DMS79 treated with DMSO at 0.1 percent for 48 hours (cell line): ENCODE data around the gene BICD1.
A peak's percentile ranks its signal among the peaks of the same experiment; 100 is the strongest.

Experiments used
- DNase-seq: peaks from one replicate; lab custom pipeline; 2025; lab: John Stamatoyannopoulos, UW

Gene BICD1

DNA sequence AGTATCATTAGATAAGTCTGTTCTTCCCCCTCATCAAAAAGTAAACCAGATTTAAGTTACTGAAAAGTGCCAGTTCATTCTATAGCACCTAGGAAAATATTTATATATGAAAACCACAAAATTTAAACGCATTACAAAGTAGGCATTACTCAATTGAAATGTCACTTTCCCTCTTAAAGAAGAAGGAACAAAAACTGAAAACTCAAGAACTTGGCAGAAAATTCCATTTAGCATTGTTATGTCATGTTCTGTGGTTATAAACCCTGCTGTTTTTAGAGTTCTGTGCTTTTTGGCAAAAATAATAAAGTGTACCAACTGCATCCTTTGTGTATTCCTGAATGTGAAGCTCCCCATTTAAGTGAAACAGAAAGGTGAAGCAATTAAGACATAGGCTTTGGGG, 296.3 kb downstream of the BICD1 start:
- DNase-seq = no peak

- DNase-seq = no peak
Observed at GRCh38 chr12:32407795-32408194, 301.1 kb downstream of the BICD1 start.

DNA sequence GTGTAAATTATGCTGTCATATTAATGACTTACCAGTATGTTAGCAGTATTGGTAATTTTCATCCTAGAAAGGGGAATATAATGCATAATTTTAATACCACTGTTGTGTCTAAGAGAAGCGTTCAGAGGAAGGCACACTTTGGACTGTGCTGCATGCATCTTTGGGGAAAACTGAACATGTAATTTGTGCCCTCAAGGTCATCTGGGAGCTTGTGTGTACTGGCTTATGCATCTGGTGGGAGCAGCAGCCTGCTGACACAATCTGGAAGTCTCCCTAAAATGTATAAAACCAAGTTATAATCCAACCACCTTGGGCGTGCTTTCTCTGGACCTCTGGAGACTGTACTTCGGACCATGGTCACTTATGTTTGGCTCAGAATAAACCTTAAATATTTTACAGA, 306.8 kb downstream of the BICD1 start:
- no peak for DNase-seq

GRCh38 chr12:32418221-32418620, 311.6 kb downstream of the BICD1 start:
- DNase-seq = no peak

DNA sequence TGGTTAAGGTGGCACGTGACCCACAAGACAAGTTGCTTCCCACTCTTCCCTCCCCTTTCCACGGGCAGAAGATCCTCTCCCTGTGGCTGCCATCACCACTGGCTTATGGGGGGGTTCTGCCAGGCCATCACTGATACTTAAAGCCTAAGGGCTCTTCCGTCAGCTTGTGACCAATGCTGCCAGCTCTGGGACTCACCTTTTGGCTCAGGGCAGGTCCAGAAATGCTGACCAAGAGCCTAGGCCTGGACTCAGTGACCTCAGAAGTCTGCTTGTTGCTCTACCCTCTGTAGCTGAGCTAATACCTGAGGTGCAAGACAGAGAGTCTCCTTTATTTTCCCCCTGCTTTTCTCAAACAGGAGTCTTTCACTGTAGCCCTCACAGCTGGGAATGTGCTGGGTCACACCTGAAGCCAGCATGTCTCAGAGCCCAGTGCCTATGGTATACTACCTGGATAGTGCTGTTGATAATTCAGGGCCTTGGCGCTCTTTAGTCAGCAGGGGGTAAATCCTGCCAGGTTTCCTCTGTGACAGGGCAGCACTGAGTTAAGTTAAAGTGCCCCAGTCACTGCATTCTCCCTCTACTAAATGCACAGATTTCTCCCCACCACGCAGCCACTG, 312.4 kb downstream of the BICD1 start:
- no peak for DNase-seq

DNA sequence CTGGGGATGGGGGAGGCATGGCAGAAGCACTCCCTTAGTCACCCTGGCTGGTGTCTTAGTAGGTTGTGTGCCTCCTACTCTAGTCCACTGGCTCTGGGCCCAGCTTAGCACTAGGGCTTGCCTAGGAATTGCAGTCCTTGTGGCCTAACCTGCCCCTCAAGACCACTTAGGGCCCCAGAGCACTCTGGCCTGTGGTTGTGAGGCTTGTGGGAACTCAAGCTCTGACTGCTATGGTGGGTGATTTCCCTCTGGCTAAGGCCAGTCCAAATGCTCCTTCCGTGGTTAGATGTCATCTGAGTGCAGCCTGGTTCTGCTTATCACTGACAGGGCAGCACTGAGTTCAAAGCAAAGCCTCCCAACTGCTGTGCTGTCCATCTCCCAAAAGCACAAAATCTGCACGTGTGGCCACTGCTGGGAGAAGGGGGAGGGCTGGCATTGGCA, 312.9 kb downstream of the BICD1 start:
- peak; percentile 67 for DNase-seq

GRCh38 chr12:32420356-32420755, 313.7 kb downstream of the BICD1 start:
- no peak for DNase-seq

DNA sequence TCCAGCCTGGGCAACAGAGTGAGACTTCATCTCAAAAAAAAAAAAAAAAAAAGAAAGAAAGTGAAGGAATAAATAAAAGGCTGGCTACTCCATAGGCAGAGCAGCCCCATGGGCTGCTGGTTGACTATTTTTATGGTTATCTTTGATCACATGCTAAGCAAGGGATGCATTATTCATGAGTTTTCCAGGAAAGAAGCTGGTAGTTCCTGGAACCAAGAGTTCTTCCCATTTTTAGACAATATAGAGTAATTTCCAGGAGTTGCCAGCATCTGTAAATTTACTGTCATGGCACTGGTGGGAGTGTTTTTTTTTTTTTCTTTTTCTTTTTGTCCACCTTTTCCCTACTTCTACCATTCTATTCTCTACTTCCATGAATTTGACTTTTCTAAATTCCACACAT, 316.9 kb downstream of the BICD1 start:
- no peak for DNase-seq

DNA sequence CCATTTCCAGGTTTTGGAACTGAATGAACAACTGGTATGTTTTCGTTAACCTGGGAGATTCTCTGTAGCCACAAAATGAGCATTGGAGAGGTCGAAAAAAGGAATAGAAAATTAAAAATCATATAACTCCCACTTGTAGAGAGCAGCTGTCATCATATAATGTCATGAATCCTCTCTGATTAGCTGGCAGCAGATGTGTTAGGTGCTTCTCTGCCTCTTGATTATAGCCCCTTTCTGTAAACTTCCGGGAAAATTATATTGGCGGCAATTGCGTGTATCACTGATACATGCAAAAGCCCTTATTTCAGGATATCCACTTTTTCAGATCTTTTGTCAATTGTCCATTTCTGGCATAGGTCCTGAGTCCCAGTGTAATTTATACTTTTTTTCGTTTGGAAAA, 324.4 kb downstream of the BICD1 start:
- DNase-seq = no peak
